Mesendoderm (in vitro differentiated cells): ENCODE measurements around the gene RARS2.
"Not testable (repeated sequence)": the region's sequence is repeated elsewhere in the genome, so short reads cannot be mapped to it uniquely, and the experiment has no call there.

ENCODE experiments used
- DNase-seq: peaks from one replicate; pipeline ENCODE4 v3.0.0; 2013
- H2AK5ac ChIP-seq: 2 replicates; pipeline ENCODE4 v1.6.1; 2013; ENCODE audit warnings: low read length, inconsistent platforms
- H2BK120ac ChIP-seq: 2 replicates; pipeline ENCODE4 v1.6.1; 2013; ENCODE audit warnings: low read depth, mild to moderate bottlenecking, low read length, moderate library complexity, mixed read lengths
- H2BK15ac ChIP-seq: replicated peaks from 2 replicates; pipeline ENCODE4 v1.6.1; 2013; ENCODE audit warnings: low read depth, mild to moderate bottlenecking, moderate library complexity
- H2BK5ac ChIP-seq: 2 replicates; pipeline ENCODE4 v1.6.1; 2013; ENCODE audit warnings: low read length, inconsistent platforms
- H3K18ac ChIP-seq: 2 replicates; pipeline ENCODE4 v1.6.1; 2013; ENCODE audit warnings: mild to moderate bottlenecking, low read length, mixed read lengths
- H3K23ac ChIP-seq: one replicate; pipeline ENCODE4 v1.6.1; 2013; ENCODE audit warnings: low read length
- H3K27ac ChIP-seq: 2 replicates; pipeline ENCODE4 v1.5.1; 2013; ENCODE audit warnings: low read depth, mild to moderate bottlenecking, inconsistent platforms, low read length, moderate library complexity
- H3K27me3 ChIP-seq: 2 replicates; pipeline ENCODE4 v1.6.1; 2013; ENCODE audit warnings: low read length, control low read depth, mild to moderate bottlenecking, inconsistent platforms; ENCODE audit not compliant: insufficient read depth, poor library complexity
- H3K36me3 ChIP-seq: 2 replicates; pipeline ENCODE4 v1.6.1; 2013; ENCODE audit warnings: low read length, inconsistent platforms; ENCODE audit not compliant: control insufficient read depth, insufficient read depth
- H3K4ac ChIP-seq: one replicate; pipeline ENCODE4 v1.6.1; 2013; ENCODE audit warnings: low read depth, mild to moderate bottlenecking, low read length, moderate library complexity
- H3K4me1 ChIP-seq: 2 replicates; pipeline ENCODE4 v1.6.1; 2013; ENCODE audit warnings: low read depth, low read length, inconsistent platforms; ENCODE audit not compliant: control insufficient read depth
- H3K4me2 ChIP-seq: 2 replicates; pipeline ENCODE4 v1.6.1; 2013; ENCODE audit warnings: low read length
- H3K4me3 ChIP-seq: 2 replicates; pipeline ENCODE4 v1.5.1; 2013; ENCODE audit warnings: mild to moderate bottlenecking, low read length
- H3K56ac ChIP-seq: one replicate; pipeline ENCODE4 v1.6.1; 2013; ENCODE audit warnings: low read length
- H3K79me1 ChIP-seq: 2 replicates; pipeline ENCODE4 v1.6.1; 2013; ENCODE audit warnings: low read length, inconsistent platforms
- H3K79me2 ChIP-seq: 2 replicates; pipeline ENCODE4 v1.6.1; 2013; ENCODE audit warnings: mild to moderate bottlenecking, low read length; ENCODE audit not compliant: control insufficient read depth, insufficient read depth
- H3K9ac ChIP-seq: 2 replicates; pipeline ENCODE4 v1.6.1; 2013; ENCODE audit warnings: low read length, inconsistent platforms
- H4K5ac ChIP-seq: one replicate; pipeline ENCODE4 v1.6.1; 2013; ENCODE audit warnings: low read length
- H4K8ac ChIP-seq: one replicate; pipeline ENCODE4 v1.6.1; 2013; ENCODE audit warnings: low read depth, mild to moderate bottlenecking, control low read depth, low read length, moderate library complexity
- WGBS: extraction: QIAGEN DNeasy Blood & Tissue Kit; methylation state at CpG from one replicate; pipeline ENCODE4 v1.1.7; 2013; ENCODE audit warnings: low lambda C conversion rate, missing lambda C conversion rate; ENCODE audit not compliant: insufficient coverage; ENCODE audit errors: extremely low coverage; 5-methylcytosine and 5-hydroxymethylcytosine counted together

The RARS2 gene

GRCh38 chr6:87628881-87629280, 39.1 kb upstream of the RARS2 start:
- Histone ChIP-seq H3K36me3 (peaks cover 1% of the 10 kb centered on the region), H3K79me2 (no peaks in the 10 kb centered on the region), H4K5ac (no peak overlapping the region), H2BK5ac (no peak overlapping the region), H3K4me3 (no peak overlapping the region), H3K4me2 (no peak overlapping the region), H2BK120ac (no peak overlapping the region), H3K18ac (no peak overlapping the region), H3K4ac (no peak overlapping the region), H3K23ac (no peak overlapping the region), H2BK15ac (no peak overlapping the region), H2AK5ac (no peak overlapping the region), H3K4me1 (no peaks in the 10 kb centered on the region), H3K56ac (no peak overlapping the region), H3K79me1 (no peaks in the 10 kb centered on the region), H4K8ac (no peak overlapping the region), H3K27me3 (no peaks in the 10 kb centered on the region), H3K9ac (no peak overlapping the region), H3K27ac (no peak overlapping the region)
- DNase-seq, result no peak

- Histone ChIP-seq H4K8ac (no peak overlapping the region), H3K27me3 (no peaks in the 10 kb centered on the region), H2AK5ac (no peak overlapping the region), H4K5ac (no peak overlapping the region), H3K4me2 (no peak overlapping the region), H2BK15ac (no peak overlapping the region), H3K79me1 (no peaks in the 10 kb centered on the region), H2BK120ac (no peak overlapping the region), H2BK5ac (no peak overlapping the region), H3K4me3 (no peak overlapping the region), H3K36me3 (peaks cover 1% of the 10 kb centered on the region), H3K23ac (no peak overlapping the region), H3K56ac (no peak overlapping the region), H3K9ac (no peak overlapping the region), H3K4ac (no peak overlapping the region), H3K79me2 (no peaks in the 10 kb centered on the region), H3K4me1 (no peaks in the 10 kb centered on the region), H3K27ac (no peak overlapping the region), H3K18ac (no peak overlapping the region)
- DNase-seq, result no peak
- no CpG with 5 or more reads among the region's 2 CpGs for WGBS
These were observed 38.6 kb upstream of the RARS2 start for GRCh38 chr6:87628424-87628823.

- no peak overlapping the region for H2AK5ac ChIP-seq
- whole genome bisulfite sequencing, result no CpG with 5 or more reads among the region's 3 CpGs
- no peaks in the 10 kb centered on the region for H3K4me1 ChIP-seq
- no peak overlapping the region for H3K4me2 ChIP-seq
- H2BK120ac ChIP-seq, result no peak overlapping the region
- no peak overlapping the region for H4K8ac ChIP-seq
- H3K4ac ChIP-seq, result no peak overlapping the region
- H2BK5ac ChIP-seq, result no peak overlapping the region
- H3K23ac ChIP-seq, result no peak overlapping the region
- no peak overlapping the region for H3K4me3 ChIP-seq
- H3K27ac ChIP-seq, result no peak overlapping the region
- no peak overlapping the region for H3K56ac ChIP-seq
- H2BK15ac ChIP-seq, result no peak overlapping the region
- H3K18ac ChIP-seq, result no peak overlapping the region
- no peak for DNase-seq
- peaks cover 1% of the 10 kb centered on the region for H3K36me3 ChIP-seq
- H3K79me1 ChIP-seq, result no peaks in the 10 kb centered on the region
- H3K27me3 ChIP-seq, result no peaks in the 10 kb centered on the region
- no peak overlapping the region for H3K9ac ChIP-seq
- no peak overlapping the region for H4K5ac ChIP-seq
- H3K79me2 ChIP-seq, result no peaks in the 10 kb centered on the region
These were observed 33.5 kb upstream of the RARS2 start for GRCh38 chr6:87623248-87623647.

GRCh38 chr6:87618531-87618930, 28.7 kb upstream of the RARS2 start:
- Histone ChIP-seq H3K4ac (no peak overlapping the region), H3K23ac (no peak overlapping the region), H3K18ac (no peak overlapping the region), H3K4me1 (no peaks in the 10 kb centered on the region), H2BK15ac (no peak overlapping the region), H2BK5ac (no peak overlapping the region), H3K36me3 (peaks cover 1% of the 10 kb centered on the region), H4K8ac (no peak overlapping the region), H4K5ac (no peak overlapping the region), H3K79me2 (no peaks in the 10 kb centered on the region), H2BK120ac (no peak overlapping the region), H3K79me1 (no peaks in the 10 kb centered on the region), H3K9ac (no peak overlapping the region), H3K27ac (no peak overlapping the region), H3K4me2 (no peak overlapping the region), H3K56ac (no peak overlapping the region), H2AK5ac (no peak overlapping the region), H3K27me3 (no peaks in the 10 kb centered on the region), H3K4me3 (no peak overlapping the region)
- WGBS, result no CpG with 5 or more reads among the region's 3 CpGs
- DNase-seq, result no peak

GRCh38 chr6:87617405-87617804, 27.6 kb upstream of the RARS2 start:
- Histone ChIP-seq H4K5ac (no peak overlapping the region), H3K79me1 (no peaks in the 10 kb centered on the region), H3K36me3 (peaks cover 1% of the 10 kb centered on the region), H2AK5ac (no peak overlapping the region), H3K18ac (no peak overlapping the region), H3K4me3 (no peak overlapping the region), H3K79me2 (no peaks in the 10 kb centered on the region), H2BK120ac (no peak overlapping the region), H3K4me1 (no peaks in the 10 kb centered on the region), H4K8ac (no peak overlapping the region), H3K4ac (no peak overlapping the region), H3K56ac (no peak overlapping the region), H3K23ac (no peak overlapping the region), H3K27me3 (no peaks in the 10 kb centered on the region), H2BK5ac (no peak overlapping the region), H3K9ac (no peak overlapping the region), H3K27ac (no peak overlapping the region), H2BK15ac (no peak overlapping the region), H3K4me2 (no peak overlapping the region)
- WGBS, result no CpG with 5 or more reads among the region's 4 CpGs
- no peak for DNase-seq

GRCh38 chr6:87613018-87613417, 23.2 kb upstream of the RARS2 start:
- not testable (repeated sequence) for H3K23ac ChIP-seq, H2BK5ac ChIP-seq, H2BK15ac ChIP-seq, H3K9ac ChIP-seq, H3K4ac ChIP-seq, H4K8ac ChIP-seq, H3K18ac ChIP-seq, H3K36me3 ChIP-seq, H2BK120ac ChIP-seq, H3K79me2 ChIP-seq, DNase-seq, H3K4me3 ChIP-seq, H3K4me2 ChIP-seq, H3K27me3 ChIP-seq, H3K27ac ChIP-seq, H3K56ac ChIP-seq, H3K79me1 ChIP-seq, H3K4me1 ChIP-seq, H4K5ac ChIP-seq, H2AK5ac ChIP-seq
- no CpG with 5 or more reads among the region's 2 CpGs for WGBS
